Activated gamma-delta T cell treated with anti-CD3 and anti-CD28 coated beads, Interleukin-2, amount 50 U/mL, for 16 hours (primary cell): Measurements from ENCODE around the gene EGFLAM.
"Not testable (repeated sequence)": the region's sequence is repeated elsewhere in the genome, so short reads cannot be mapped to it uniquely, and the experiment has no call there.

Experiments used
- DNase-seq: peaks from one replicate; pipeline ENCODE4 v3.0.0-alpha.2; 2020; ENCODE audit warnings: low read depth

The EGFLAM gene

DNA sequence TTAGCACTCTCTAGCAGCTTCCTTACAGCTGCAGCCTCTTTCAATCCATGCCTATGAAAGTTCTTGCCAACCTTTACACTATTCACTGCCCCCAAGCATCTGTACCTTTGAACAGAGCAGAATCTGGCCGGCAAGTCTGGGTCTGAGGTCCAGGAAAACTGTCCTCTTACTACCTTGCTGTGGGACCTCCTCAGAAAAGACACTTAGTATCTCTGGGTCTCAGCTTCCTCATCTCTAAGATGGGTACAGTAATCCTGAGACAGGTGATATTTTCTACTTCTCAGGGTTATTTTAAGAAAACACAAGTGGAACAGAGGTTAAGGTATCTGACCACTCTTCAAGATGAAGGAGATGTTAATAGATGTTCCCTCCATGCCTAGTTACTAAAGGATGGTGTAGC, 120.2 kb downstream of the EGFLAM start:
- DNase-seq, result no peak

DNA sequence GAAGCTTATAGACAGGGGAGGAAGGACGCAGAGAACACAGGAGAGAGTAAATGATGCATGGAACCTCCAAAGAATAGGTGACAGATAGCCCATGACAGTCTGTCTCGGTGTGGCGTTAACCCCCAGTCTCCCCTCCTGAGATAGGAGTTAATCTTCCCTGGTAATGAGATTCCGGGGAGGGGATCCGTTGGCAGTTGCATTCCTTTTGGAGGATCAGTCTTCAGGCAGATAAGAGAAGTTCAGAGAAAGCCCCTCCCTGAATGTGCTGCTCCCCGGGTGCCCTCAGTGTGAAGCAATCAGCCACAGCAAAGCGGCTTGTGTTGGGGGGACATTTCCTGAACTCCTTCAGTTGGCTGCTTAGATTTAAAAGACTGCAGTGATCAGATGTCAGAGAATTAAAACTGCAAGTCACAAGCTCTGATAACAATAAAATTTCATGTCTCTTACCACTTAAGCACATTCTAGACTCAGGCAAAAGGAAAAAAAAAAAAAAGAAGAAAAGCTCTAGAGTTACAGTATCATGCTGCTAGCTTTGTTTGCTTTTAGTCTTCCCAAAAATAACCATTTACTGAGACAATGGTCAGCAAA, 121.1 kb downstream of the EGFLAM start:
- DNase-seq, result no peak

DNA sequence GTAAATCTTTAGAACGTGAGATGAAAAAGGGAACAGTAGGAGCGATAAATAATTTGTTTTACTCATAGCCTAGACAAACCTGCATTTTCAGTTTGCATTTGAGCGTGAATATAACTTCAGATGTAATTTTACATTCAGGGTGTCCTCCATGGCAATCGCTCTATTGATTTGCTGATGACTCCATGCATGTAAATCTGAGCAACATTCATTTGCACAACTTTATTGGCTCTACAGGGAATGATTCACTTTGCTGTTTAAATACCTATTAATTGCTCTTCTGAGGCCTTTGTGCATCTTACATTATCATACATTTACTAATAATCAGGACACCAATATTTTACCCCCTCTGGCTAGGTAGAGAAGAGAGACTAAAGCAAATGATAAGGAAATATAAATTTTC, 122.2 kb downstream of the EGFLAM start:
- DNase-seq, result no peak

DNA sequence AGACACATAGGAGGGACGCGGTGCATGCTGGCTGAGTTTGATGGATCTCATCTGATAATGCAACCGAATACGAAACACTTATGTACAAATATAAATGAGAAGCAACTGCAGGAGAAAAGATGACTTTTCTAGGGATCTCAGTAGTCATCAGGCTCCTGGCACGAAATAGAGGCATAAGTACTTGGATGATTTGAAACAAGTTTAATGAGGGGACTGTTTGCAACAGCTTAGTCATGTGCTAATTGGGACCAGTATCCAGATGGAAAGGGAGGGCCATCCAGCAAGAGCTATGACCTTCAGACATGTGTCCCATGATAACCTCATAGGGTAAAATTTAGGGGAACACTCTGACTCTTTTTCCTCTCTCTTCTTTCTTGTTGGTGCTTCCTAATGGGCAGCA, 123.0 kb downstream of the EGFLAM start:
- DNase-seq, result no peak

DNA sequence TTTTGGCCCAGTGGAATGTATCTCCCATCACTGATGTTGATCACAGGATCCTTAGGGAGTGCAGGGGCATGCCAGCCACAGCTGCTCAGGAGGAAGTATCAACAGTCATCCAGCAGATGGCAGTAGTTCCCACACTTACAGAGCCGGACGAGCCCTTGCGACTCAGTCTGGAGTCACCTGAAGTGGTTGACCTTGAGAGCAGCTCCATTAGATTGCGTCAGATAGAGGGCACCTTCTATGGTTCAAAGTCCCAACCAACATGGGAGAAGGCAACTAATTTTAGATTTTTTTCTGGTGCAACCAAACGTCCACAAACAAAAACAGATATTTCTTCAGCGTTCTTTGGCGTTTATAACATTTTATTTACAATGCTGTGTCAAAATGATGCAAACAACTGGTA, 124.5 kb downstream of the EGFLAM start:
- DNase-seq, result no peak

DNA sequence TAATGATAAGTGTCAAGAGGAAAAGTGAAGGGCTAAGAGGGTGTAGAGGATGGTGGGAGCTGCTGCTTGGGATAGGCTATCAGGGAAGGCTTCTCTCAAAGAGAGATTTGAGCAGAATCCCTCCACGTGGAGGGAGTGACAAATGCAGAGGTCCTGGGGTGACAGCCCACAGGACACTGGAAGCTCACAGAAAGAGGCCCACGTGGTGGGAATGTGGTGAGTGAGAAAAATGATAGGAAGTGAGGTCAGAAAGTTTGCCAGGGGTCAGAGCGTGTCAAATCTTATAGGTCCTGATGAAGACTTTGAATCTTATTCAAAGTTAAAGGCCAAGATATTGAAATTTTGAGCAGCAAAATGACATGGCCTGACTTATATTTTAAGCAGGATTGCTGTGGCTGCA, 125.3 kb downstream of the EGFLAM start:
- DNase-seq, result no peak

DNA sequence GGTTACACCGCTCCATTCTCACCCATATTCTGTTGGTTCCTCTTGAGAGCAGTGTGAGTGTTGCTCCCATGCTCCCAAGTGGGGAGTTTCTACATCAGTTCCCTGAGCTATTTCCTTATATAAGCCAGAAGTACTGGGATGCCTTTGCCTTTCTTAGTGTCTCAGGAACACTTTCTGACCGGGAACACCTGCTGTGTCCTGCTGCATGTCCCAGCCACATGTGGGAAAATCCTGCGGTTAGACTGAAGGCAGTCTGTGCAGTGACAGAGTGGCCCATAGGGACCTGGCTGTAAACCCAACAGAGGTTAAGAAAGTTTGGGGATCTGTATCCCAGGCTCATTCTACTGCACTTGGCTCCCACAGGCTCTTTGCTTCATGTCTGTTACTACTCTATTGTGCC, 126.0 kb downstream of the EGFLAM start:
- no peak for DNase-seq

DNA sequence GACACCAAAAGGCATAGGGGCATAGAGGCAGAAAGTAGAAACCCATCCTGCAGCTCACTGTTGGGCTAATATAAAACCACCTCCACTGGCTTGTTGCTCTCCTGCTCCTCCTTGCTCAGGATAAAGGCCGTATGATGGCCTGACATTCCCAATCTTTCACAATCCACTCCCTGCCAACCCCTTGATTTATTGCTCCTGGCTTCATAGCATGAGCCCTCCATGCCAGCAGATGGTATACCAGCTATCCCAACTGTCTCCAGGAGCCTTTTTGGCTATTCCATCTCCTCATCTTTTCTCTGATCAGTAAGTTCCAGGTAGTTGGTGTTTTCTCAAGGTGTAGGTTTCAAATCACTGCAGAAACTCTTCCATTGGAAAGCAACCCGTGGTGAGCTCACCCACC, 128.8 kb downstream of the EGFLAM start:
- DNase-seq, result no peak

DNA sequence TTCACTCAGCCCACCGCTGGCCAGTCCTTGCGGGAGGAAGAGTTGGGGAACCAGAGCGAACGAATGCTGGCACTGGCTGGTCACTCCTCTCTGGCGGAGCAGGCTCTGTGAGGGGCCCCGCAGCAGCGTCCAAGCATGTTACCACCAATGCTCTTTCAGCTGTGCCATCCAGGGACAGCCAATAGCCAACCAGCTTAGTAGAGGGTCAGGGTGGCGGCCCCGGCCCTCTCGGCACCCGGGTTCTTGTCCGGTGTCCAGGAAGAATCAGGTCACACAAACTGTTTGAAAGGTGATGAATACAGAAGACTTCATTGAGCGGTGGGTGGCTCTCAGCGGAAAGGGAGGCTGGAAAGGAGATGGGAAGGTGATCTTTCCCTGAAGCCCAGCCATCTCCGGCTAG, 135.3 kb downstream of the EGFLAM start:
- no peak for DNase-seq

DNA sequence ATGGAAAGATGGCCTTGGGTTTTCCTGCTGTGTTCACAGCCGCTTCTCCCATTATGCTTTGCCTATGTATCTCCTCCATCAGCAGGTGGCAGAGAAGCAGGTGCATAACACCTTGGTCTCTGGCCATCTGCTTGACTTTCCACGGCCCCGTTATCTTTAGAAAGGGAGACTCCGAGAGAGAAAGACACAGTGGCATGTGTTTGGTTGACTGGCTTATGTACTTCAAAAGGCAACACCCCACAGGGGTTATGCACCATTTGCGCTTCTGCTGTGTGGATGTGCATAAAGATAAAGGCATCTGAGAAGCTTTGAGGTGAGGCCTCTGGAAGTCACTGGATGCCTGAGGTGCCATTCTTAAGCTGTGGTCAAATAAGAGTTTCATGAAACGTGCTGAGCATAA, 138.4 kb downstream of the EGFLAM start:
- no peak for DNase-seq

DNA sequence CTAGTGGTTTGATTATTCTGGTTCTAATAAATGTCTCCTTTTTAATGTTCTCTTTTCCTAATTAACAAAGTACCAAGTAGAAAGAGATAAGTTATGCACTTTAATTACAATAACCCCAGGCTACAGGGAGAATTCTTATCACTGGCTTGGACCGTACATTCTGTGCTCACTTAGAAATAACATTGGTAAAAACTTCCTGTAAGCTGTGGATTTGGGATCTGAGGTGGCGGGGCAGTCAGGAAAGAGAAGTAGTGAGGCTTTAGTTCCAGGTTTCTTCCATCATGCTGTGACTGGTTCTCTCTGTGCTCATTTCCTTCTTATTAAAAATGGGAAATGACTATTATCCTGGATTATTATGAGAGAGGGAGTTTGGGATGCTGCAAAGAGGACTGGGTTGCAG, 142.0 kb downstream of the EGFLAM start:
- DNase-seq, result no peak

DNA sequence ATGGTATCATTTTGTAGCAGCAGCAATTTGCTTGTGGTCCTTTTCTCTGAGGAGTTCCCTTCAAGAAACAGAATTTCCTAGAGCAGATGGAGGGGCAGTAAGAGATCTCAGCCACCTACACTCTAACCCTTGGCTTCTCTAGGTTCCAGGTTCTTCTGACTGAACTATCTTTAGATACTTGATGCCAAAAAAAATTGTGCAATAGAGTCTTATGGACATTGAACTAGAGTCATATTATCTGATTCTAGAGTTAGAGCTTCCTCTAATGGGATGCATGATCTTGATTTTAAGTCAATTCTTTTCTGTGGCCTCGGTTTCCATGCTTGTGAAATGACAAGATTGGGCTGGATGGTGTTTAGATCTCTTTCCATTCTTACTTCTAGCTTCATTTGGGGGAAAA, 142.8 kb downstream of the EGFLAM start:
- no peak for DNase-seq

DNA sequence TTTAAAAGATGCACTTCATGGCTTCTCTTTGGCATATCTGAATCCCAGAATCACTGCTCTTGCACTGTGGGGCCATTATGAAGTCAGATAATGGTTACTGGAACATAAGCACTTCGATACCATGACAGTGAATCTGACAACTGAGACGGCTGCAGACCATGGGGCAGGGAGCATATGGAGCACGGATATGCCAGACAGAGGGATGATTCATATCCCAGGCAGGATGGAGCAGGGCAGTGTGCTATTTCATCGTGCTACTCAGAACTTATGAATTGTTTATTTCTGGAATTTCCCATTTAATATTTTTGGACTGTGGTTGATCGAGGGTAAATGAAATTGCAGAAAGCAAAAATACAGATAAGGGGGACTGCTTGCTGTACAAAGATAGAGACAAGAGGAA, 145.0 kb downstream of the EGFLAM start:
- no peak for DNase-seq

DNA sequence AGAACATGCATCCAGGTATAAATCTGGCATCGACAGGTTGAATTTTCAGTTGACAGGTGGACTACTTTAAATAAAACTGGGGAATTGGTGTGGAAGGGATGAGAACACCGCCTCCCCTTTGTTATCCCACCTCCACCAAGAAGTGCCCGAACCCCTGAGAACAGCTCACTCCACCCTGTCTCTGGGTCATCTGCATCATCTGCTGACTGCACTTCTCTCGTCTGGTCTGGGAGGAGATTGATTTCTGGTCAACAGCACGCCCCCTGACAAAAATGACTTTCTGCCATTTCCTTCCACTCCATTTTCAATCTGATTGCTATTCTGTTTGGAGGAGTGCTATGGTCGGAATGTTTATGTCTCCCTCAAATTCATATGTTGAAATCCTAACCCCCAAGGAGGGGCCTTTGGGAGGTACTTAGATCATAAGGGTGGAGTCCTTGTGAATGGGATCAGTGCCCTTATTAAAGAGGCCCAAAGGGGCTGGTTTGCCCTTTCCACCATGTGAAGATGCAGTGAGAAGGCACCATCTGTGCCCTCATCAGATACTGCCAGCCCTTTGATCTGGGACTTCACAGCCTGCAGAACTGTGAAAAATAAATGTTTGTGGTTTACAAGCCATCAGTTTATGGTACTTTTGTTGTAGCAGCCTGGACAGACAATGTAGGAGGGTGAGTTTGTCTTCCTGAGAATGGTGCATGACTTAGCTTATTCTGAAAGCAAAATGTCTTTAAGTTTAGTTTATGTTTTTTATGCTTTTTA, 145.7 kb downstream of the EGFLAM start:
- no peak for DNase-seq

DNA sequence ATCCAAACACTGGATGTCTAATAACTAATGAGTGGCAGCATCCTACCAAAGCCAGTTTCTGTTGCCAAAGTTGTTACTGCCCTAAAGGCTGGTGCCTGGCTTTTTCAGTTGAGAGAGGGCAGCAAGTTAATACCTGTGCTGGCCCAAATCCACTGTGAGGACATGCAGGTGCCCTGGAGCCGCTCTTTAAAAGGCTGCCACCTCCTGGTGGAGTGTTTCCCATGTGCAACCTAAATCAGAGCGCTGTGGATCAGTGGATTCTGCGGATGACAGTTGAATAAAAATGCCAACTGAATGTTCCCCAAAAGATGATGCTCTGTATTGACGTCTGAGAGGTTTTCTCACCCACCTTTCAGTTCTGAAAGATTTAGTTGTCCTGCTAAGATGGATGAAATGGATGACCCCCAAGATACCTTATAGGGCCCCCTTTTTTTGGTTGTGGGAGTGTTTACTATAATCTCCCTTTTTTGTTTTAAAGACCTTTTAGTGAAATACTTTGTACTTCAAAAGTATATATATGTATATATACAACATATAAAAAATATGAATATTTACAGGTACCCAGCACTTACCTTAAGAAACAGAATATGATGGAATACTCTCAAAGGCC, 146.4 kb downstream of the EGFLAM start:
- DNase-seq, result no peak

DNA sequence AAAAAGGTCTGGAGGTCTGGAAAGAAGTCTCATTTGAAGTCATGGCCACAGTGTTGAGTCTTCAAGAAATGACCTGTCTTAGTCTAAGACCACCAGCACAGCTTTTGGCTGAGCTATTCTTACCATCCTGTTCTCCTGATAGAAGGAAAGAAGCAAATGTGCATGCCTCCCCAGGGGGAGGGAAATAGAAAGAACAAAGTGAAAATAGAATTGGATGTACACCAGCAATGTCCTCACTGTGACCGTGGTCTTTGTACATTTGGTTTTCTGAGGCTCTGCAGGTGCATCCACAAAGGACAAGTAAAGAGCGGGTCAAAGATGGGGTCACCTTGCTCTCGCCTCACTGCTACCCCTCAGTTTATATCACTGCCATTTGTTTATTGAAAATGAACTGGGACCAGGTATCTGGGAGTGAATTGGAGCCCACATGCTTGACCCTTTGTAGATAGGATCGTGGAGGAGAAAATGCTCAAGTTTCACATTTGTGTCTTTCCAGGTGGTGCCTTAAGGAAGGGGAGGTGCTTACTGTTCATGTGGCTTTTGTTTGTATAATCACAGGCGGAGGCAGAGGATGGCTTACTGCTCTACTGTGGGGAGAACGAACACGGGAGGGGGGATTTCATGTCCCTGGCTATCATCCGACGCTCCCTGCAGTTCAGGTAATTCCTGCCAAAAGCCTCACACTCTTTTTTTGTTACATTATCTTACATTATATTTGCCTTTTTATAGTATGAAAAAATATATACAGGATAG, 150.3 kb downstream of the EGFLAM start:
- no peak for DNase-seq

DNA sequence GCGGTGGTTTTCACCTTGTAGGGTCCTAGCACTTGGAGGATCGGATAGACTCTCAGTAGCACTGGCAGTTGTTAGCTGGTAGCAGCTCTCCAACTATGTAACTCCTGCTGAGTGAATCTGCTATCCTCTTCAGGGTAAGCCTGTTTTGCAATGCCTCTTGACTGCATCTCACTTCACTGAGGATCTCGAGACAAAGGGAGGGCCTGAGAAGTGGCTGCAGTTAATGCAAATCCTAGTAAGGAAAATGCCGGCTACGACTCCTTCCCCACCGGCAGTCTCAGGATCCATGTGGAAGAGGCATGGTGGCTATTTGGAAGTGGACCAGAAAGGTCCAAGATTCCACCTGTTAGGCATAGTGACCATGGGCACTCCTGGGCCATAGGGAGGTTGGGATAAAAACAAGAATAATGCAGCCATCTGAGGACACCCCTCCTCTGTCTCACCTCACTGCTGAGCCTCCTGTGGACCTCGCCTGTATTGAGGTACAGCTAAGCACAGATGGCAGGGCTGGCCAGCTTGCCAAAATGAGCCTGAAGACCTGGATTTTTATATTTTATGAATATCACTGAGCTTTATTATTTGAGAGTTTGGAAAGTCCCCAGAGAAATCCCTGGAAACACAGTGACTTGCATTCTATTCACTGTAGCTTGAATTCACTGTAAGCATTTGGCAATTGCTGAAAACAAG, 152.1 kb downstream of the EGFLAM start:
- DNase-seq, result no peak

DNA sequence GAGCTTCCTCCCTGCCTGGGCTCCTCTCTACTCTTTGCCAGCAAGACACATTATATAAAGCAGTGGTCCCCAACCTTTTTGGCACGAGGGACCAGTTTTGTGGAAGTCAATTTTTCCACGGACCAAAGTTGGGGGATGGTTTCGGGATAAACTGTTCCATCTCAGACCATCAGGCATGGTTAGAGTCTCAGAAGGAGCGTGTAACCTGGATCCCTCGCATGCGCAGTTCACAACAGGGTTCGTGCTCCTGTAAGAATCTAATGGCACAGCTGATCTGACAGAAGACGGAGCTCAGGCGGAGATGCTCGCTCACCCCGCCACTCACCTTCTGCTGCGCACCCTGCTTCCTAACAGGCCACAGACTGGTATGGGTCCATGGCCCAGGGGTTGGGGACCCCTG, 155.3 kb downstream of the EGFLAM start:
- no peak for DNase-seq

DNA sequence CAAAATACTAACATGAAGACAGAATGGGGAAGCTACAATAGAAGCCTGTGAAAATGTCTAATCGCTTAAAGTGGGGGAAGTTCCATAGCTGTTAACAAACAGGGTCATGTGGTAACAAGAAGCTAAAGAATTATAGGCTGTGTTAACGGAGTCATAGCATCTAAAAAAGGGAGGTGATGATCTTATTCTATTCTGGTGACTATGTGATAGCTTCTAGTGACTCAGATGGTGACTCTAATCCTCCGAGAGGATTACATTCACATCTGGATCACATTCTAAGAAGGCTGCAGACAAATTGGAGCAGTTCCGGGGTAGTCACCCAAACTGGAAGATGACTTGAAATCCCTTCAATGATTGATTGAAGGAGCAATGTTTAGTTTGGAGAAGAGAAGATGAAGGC, 156.0 kb downstream of the EGFLAM start:
- no peak for DNase-seq

DNA sequence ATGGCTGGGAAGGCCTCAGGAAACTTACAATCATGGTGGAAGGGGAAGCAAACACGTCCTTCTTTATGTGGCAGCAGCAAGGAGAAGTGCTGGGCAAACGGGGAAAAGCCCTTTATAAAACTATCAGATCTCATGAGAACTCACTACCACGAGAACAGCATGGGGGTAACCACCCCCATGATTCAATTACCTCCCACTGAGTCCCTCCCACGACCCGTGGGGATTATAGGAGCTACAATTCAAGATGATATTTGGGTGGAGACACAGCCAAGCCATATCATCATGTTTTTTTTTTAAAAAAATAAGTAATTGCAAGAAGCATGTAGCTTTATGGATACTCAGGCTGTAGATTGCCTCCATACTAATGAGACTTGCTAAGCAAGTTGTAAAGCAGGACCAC, 157.4 kb downstream of the EGFLAM start:
- not testable (repeated sequence) for DNase-seq

DNA sequence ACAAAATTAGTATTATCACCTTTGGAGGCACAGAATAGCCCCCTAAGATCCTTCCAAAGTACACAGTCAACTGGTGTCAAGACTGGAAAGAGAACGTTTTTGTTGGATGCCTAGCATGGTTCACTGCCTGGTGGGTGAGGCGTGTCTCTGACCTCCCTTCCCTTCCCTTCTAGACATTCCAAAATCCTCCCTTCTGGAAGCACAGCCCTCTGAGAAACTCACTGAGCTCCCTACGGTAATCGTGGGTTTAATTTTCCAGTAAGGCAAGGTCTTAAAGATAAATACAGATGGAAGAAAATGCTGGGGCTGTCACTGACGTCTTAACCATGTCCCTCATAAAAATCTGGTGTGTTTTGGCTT, 159.3 kb downstream of the EGFLAM start:
- DNase-seq, result no peak

DNA sequence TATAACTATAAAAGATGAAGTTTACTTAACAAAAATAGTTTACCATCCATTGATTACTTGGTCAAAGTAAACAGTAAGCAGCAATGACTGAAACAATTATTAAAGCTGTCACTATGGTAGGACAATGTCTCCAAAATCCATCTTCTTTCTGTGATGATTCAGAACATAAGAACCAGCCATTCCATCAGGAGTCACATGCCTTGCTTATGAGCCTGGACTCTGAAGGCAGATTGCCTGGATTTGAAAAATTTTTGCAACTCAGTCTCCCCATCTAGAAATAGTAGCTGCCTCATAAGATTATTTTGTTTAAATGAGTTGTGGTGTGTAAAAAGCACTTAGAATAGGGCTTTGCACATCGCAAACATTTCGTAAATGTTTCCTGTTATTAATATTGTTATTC, 161.9 kb downstream of the EGFLAM start:
- no peak for DNase-seq
